CD4-positive, alpha-beta T cell treated with Interleukin-4 for 1 hour (primary cell): Measurements from ENCODE around the gene FARP2.
"Not testable (repeated sequence)": the region's sequence is repeated elsewhere in the genome, so short reads cannot be mapped to it uniquely, and the experiment has no call there.

Source experiments
- DNase-seq, 2 donors: peaks; one replicate each; pipeline ENCODE4 v3.0.0-alpha.2; 2020 to 2022

The FARP2 gene

GRCh38 chr2:241491549-241492173, 135.6 kb downstream of the FARP2 start:
- no peak for DNase-seq

- DNase-seq: no peak
Measured at GRCh38 chr2:241492174-241492565, 136.1 kb downstream of the FARP2 start.

- DNase-seq: no peak
Measured at GRCh38 chr2:241493092-241493491, 137.0 kb downstream of the FARP2 start.

GRCh38 chr2:241494311-241494908, 138.3 kb downstream of the FARP2 start:
- no peak for DNase-seq

- no peak for DNase-seq
Measured at GRCh38 chr2:241495172-241496002, 139.3 kb downstream of the FARP2 start.

- DNase-seq: no peak
Measured at GRCh38 chr2:241496003-241496707, 140.1 kb downstream of the FARP2 start.

- DNase-seq: no peak
Measured at GRCh38 chr2:241496904-241497877, 141.1 kb downstream of the FARP2 start.

GRCh38 chr2:241498115-241499070, 142.3 kb downstream of the FARP2 start:
- no peak for DNase-seq

- DNase-seq: no peak
Measured at GRCh38 chr2:241499146-241499965, 143.3 kb downstream of the FARP2 start.

GRCh38 chr2:241500016-241500415, 143.9 kb downstream of the FARP2 start:
- DNase-seq: no peak

GRCh38 chr2:241500431-241500975, 144.4 kb downstream of the FARP2 start:
- no peak for DNase-seq

GRCh38 chr2:241501099-241501541, 145.0 kb downstream of the FARP2 start:
- DNase-seq: no peak

GRCh38 chr2:241501551-241501950, 145.5 kb downstream of the FARP2 start:
- DNase-seq: no peak

- no peak for DNase-seq
Measured at GRCh38 chr2:241502281-241502680, 146.2 kb downstream of the FARP2 start.

- DNase-seq: no peak
Measured at GRCh38 chr2:241503776-241504392, 147.8 kb downstream of the FARP2 start.

- no peak for DNase-seq
Measured at GRCh38 chr2:241505086-241505780, 149.1 kb downstream of the FARP2 start.

GRCh38 chr2:241505781-241506201, 149.7 kb downstream of the FARP2 start:
- no peak for DNase-seq

GRCh38 chr2:241506317-241506716, 150.2 kb downstream of the FARP2 start:
- DNase-seq: not testable (repeated sequence)
